Measurements from ENCODE around the gene PDIA3. TPM values are rescaled to one million over a fixed set of nuclear protein-coding genes. Genes with fewer than 3 reads are reported as not detected.

The PDIA3 gene
- total RNA-seq, 1 experiment from 2014 or later: 545 TPM

DNA sequence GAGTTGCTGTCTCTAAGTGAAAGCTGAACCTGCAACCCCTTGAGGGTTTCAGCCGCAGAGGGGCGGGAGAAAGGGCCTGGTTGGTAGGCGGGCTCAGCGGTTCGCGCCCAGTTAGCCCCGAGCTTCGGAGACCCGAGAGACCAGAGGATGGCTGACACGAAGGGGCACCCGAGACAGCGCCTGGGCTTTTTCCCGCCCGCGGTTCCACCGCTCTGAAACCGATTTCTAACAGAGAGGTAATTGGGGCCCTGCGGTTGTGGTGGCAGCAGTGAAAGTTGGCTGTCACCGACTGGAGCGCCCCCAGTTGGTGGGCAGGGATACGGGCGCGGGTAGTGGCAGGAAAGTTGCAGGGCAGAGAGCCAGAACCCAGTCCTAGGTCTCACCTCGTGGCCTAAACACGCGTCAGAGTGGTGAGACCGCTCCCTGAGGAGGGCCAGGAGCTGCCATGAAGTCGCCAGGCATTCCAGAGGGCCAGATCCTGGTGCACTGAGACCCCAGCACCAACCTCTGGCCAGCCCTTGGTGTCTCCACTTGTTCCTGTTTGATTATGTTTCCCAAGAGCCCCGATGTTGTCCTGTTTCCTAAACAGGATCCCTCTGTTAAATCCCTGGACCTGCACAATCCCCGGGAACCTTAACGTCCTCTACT lies 31.2 kb downstream of the PDIA3 start:
- Mint-ChIP-seq H3K27me3 (ENCODE audit: insufficient read depth, unreplicated experiment) (no peaks in the 10 kb centered on the region), H3K9me3 (ENCODE audit: unreplicated experiment) (no peaks in the 10 kb centered on the region), H3K4me1 (ENCODE audit: low read depth, unreplicated experiment) (no peaks in the 10 kb centered on the region), H3K4me3 (ENCODE audit: unreplicated experiment) (peak overlapping the region; percentile 37), H3K36me3 (ENCODE audit: insufficient read depth, unreplicated experiment) (peaks cover 26% of the 10 kb centered on the region), H3K27ac (ENCODE audit: unreplicated experiment) (no peak overlapping the region)
- H3K9me3 ChIP-seq: no peaks in the 10 kb centered on the region
- BruUV-seq (replicated peaks): no TSS peak
- no peaks in the 10 kb centered on the region for H3K4me1 ChIP-seq
- peaks cover 1% of the 10 kb centered on the region; the same call in 1 of the 2 replicates for H3K36me3 ChIP-seq (ENCODE audit: control insufficient read depth, insufficient read depth, low read length)
- H3K27me3 ChIP-seq (replicated peaks; ENCODE audit: control insufficient read depth, insufficient read depth, low read length): no peaks in the 10 kb centered on the region
- ChIA-PET CTCF (no interaction called here), POLR2A (no interaction called here)
- no peak for DNase-seq
- H3K4me3 ChIP-seq (ENCODE audit: low read depth, low read length): no peak overlapping the region
- TF ChIP-seq CTCF (IDR thresholded peaks at IDR 0.05; ENCODE audit: insufficient read depth in 1 of 2, low read depth in 1 of 2, low read length in 1 of 2, severe bottlenecking in 1 of 2, unreplicated experiment in 1 of 2): no peak
- intact Hi-C loops (cut with micrococcal nuclease; ENCODE audit: unreplicated experiment): no loop called here

- H3K27ac Mint-ChIP-seq (ENCODE audit: unreplicated experiment): no peak overlapping the region
- TF ChIP-seq CTCF (IDR thresholded peaks at IDR 0.05; ENCODE audit: insufficient read depth in 1 of 2, low read depth in 1 of 2, low read length in 1 of 2, severe bottlenecking in 1 of 2, unreplicated experiment in 1 of 2): no peak
- BruUV-seq (replicated peaks): no TSS peak
- no peak for DNase-seq
- no peaks in the 10 kb centered on the region for H3K9me3 Mint-ChIP-seq (ENCODE audit: unreplicated experiment)
- no peak overlapping the region for H3K4me3 Mint-ChIP-seq (ENCODE audit: unreplicated experiment)
- H3K4me1 Mint-ChIP-seq (ENCODE audit: low read depth, unreplicated experiment): no peaks in the 10 kb centered on the region
- POLR2A ChIA-PET: no interaction called here
- no peak overlapping the region for H3K4me3 ChIP-seq (ENCODE audit: low read depth, low read length)
- H3K9me3 ChIP-seq: no peaks in the 10 kb centered on the region
- no peaks in the 10 kb centered on the region for H3K36me3 ChIP-seq (ENCODE audit: control insufficient read depth, insufficient read depth, low read length)
- CTCF ChIA-PET: no interaction called here
- no peaks in the 10 kb centered on the region for H3K27me3 ChIP-seq (replicated peaks; ENCODE audit: control insufficient read depth, insufficient read depth, low read length)
- peaks cover 14% of the 10 kb centered on the region for H3K36me3 Mint-ChIP-seq (ENCODE audit: insufficient read depth, unreplicated experiment)
- no peaks in the 10 kb centered on the region for H3K27me3 Mint-ChIP-seq (ENCODE audit: insufficient read depth, unreplicated experiment)
- H3K4me1 ChIP-seq: no peaks in the 10 kb centered on the region
- intact Hi-C loops (cut with micrococcal nuclease; ENCODE audit: unreplicated experiment): no loop called here
Measured at GRCh38 chr15:43779016-43779415, 32.8 kb downstream of the PDIA3 start.

- TF ChIP-seq CTCF (IDR thresholded peaks at IDR 0.05; ENCODE audit: insufficient read depth in 1 of 2, low read depth in 1 of 2, low read length in 1 of 2, severe bottlenecking in 1 of 2, unreplicated experiment in 1 of 2): no peak
- H3K4me1 Mint-ChIP-seq (ENCODE audit: low read depth, unreplicated experiment): peaks cover 10% of the 10 kb centered on the region
- Histone ChIP-seq H3K4me1 (peaks cover 11% of the 10 kb centered on the region; the same call in 1 of the 2 replicates), H3K36me3 (ENCODE audit: control insufficient read depth, insufficient read depth, low read length) (peaks cover 2% of the 10 kb centered on the region; the same call in 1 of the 2 replicates), H3K27me3 (replicated peaks; ENCODE audit: control insufficient read depth, insufficient read depth, low read length) (no peaks in the 10 kb centered on the region), H3K4me3 (ENCODE audit: low read depth, low read length) (no peak overlapping the region), H3K9me3 (no peaks in the 10 kb centered on the region)
- no peak overlapping the region for H3K4me3 Mint-ChIP-seq (ENCODE audit: unreplicated experiment)
- no peaks in the 10 kb centered on the region for H3K9me3 Mint-ChIP-seq (ENCODE audit: unreplicated experiment)
- CTCF ChIA-PET: no interaction called here
- no peaks in the 10 kb centered on the region for H3K27me3 Mint-ChIP-seq (ENCODE audit: insufficient read depth, unreplicated experiment)
- DNase-seq: no peak
- POLR2A ChIA-PET: interaction anchor here (0.8 kb wide), 1 partner anchor 35 kb away, joined by 3 read pairs; the partner anchor contains the start of gene MFAP1
- H3K36me3 Mint-ChIP-seq (ENCODE audit: insufficient read depth, unreplicated experiment): peaks cover 26% of the 10 kb centered on the region
- intact Hi-C loops (cut with micrococcal nuclease; ENCODE audit: unreplicated experiment): no loop called here
- H3K27ac Mint-ChIP-seq (ENCODE audit: unreplicated experiment): no peak overlapping the region
- BruUV-seq (replicated peaks): no TSS peak
Measured at GRCh38 chr15:43789409-43789808, 43.2 kb downstream of the PDIA3 start.

All from Caco-2 (cell line).